GM12891 (cell line): ENCODE measurements around the gene FUCA2.

ENCODE experiments used
- DNase-seq: peaks from one replicate; pipeline ENCODE4 v3.0.0; 2011; ENCODE audit warnings: low spot score; ENCODE audit not compliant: insufficient read length
- FAIRE-seq: peaks from 2 replicates; lab custom pipeline; 2011; peaks lifted over from hg19 to GRCh38; lab: Jason Lieb, UNC
- PAX5 ChIP-seq: IDR thresholded peaks from 2 replicates; pipeline ENCODE4 v1.6.1; 2011; ENCODE audit warnings: low read length, moderate library complexity, mild to moderate bottlenecking; ENCODE audit not compliant: insufficient read depth, severe bottlenecking
- POLR2A ChIP-seq: IDR thresholded peaks from 2 replicates; pipeline ENCODE4 v1.6.1; 2011; ENCODE audit warnings: low read depth, low read length, control low read depth
- POLR2AphosphoS5 ChIP-seq: IDR thresholded peaks from 2 replicates; pipeline ENCODE4 v1.6.1; 2011; ENCODE audit warnings: low read depth, low read length, control low read depth
- POU2F2 ChIP-seq: IDR thresholded peaks from 2 replicates; pipeline ENCODE4 v1.6.1; 2011; ENCODE audit warnings: low read depth, mild to moderate bottlenecking, control low read depth, low read length, moderate library complexity
- SPI1 ChIP-seq: IDR thresholded peaks from 2 replicates; pipeline ENCODE4 v1.6.1; 2011; ENCODE audit warnings: low read depth, low read length, control low read depth
- TAF1 ChIP-seq: IDR thresholded peaks from 2 replicates; pipeline ENCODE4 v1.6.1; 2011; ENCODE audit warnings: low read depth, low read length, control low read depth

Gene FUCA2

GRCh38 chr6:143505111-143505510, 6.4 kb downstream of the FUCA2 start:
- FAIRE-seq = no peak
- TF ChIP-seq POLR2AphosphoS5 (no peak), SPI1 (no peak)

GRCh38 chr6:143504369-143504768, 7.2 kb downstream of the FUCA2 start:
- no peak for DNase-seq
- TF ChIP-seq PAX5 = no peak
- no peak for TF ChIP-seq POU2F2
- no peak for TF ChIP-seq POLR2A
- no peak for TF ChIP-seq POLR2AphosphoS5
- no peak for TF ChIP-seq TAF1
- TF ChIP-seq SPI1 = no peak
- peak; percentile 45 for FAIRE-seq

More at GRCh38 chr6:143505111-143505510, 6.4 kb downstream of the FUCA2 start:
- DNase-seq = no peak

- DNase-seq (no peak), FAIRE-seq (no peak)
- no peak for TF ChIP-seq POU2F2
- no peak for TF ChIP-seq PAX5
- no peak for TF ChIP-seq POLR2AphosphoS5
- TF ChIP-seq POLR2A = no peak
- TF ChIP-seq TAF1 = no peak
- TF ChIP-seq SPI1 = no peak
Measured at GRCh38 chr6:143501851-143502250, 9.7 kb downstream of the FUCA2 start.

GRCh38 chr6:143498428-143498827, 13.1 kb downstream of the FUCA2 start:
- no peak for DNase-seq
- FAIRE-seq = no peak
- TF ChIP-seq POLR2A (no peak), POLR2AphosphoS5 (no peak), TAF1 (no peak), PAX5 (no peak), POU2F2 (no peak), SPI1 (no peak)

GRCh38 chr6:143496974-143497373, 14.5 kb downstream of the FUCA2 start:
- FAIRE-seq (no peak), DNase-seq (no peak)

GRCh38 chr6:143490775-143491174, 20.7 kb downstream of the FUCA2 start:
- no peak for FAIRE-seq
- TF ChIP-seq TAF1 (no peak), POLR2A (no peak), PAX5 (no peak), SPI1 (no peak), POLR2AphosphoS5 (no peak), POU2F2 (no peak)
- no peak for DNase-seq

More at GRCh38 chr6:143496974-143497373, 14.5 kb downstream of the FUCA2 start:
- TF ChIP-seq PAX5 (no peak), POLR2A (no peak)

- no peak for TF ChIP-seq SPI1
- TF ChIP-seq POU2F2 = no peak
- no peak for TF ChIP-seq PAX5
- TF ChIP-seq POLR2AphosphoS5 = no peak
- no peak for TF ChIP-seq POLR2A
- no peak for TF ChIP-seq TAF1
- DNase-seq = no peak
- no peak for FAIRE-seq
Measured at GRCh38 chr6:143490244-143490643, 21.3 kb downstream of the FUCA2 start.

- DNase-seq (no peak), FAIRE-seq (no peak)
- TF ChIP-seq POLR2AphosphoS5 (no peak), POU2F2 (no peak), TAF1 (no peak), SPI1 (no peak)
Measured at GRCh38 chr6:143486752-143487151, 24.8 kb downstream of the FUCA2 start.

GRCh38 chr6:143485967-143486366, 25.6 kb downstream of the FUCA2 start:
- FAIRE-seq = no peak
- DNase-seq = no peak
- no peak for TF ChIP-seq SPI1
- no peak for TF ChIP-seq POLR2A
- no peak for TF ChIP-seq PAX5
- no peak for TF ChIP-seq POLR2AphosphoS5
- no peak for TF ChIP-seq TAF1
- no peak for TF ChIP-seq POU2F2

GRCh38 chr6:143482593-143482992, 28.9 kb downstream of the FUCA2 start:
- TF ChIP-seq POLR2A (no peak), PAX5 (no peak), POU2F2 (no peak), SPI1 (no peak)
- DNase-seq (no peak), FAIRE-seq (no peak)

GRCh38 chr6:143478479-143479062, 32.9 kb downstream of the FUCA2 start:
- FAIRE-seq = no peak
- DNase-seq = no peak
- TF ChIP-seq POLR2AphosphoS5 (no peak), SPI1 (peak; percentile 72)
